Gastrocnemius medialis (tissue), 4 donors: ENCODE data around the gene KLK13.

ENCODE experiments used
- POLR2A ChIP-seq, 2 donors: fragments of 450-650 bp; IDR thresholded peaks; one replicate each; pipeline ENCODE4 v1.6.1; 2017; ENCODE audit warnings: antibody characterized with exemption in 2 of 2, mild to moderate bottlenecking in 2 of 2, moderate library complexity in 2 of 2
- TF ChIP-seq, protein P1 (sequence below), 5 experiments: fragments of 450-650 bp in 3 of 5; fragments of 200-600 bp in 2 of 5; sonication (generic) in 2 of 5; IDR thresholded peaks in 4 of 5; conservative IDR thresholded peaks in 1 of 5; 1 replicate in 4 of 5; 2 replicates in 1 of 5; pipeline ENCODE4 v1.5.1; 2016 to 2019; ENCODE audit warnings: antibody characterized with exemption in 5 of 5, mild to moderate bottlenecking in 3 of 5, moderate library complexity in 3 of 5

DNA sequence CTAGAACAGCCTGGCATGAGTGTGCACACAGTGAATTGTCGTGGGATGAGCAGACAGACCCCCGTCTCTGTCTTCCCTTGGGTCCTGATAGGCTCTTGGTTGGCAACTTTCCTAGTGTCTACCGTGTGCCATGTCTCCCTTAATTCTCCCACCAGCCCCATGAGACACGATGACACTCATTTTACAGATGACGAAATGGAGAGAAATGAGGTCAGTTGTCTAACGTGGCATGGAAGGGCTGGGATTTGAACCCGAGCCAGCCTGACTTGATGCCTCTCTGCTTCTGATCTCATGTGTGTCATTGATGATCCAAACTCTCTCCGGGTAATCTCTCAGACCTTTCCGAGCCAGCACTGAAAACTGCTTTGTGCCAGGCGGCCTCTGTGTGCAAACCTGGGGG is 26.2 kb upstream of the KLK13 start:
- TF ChIP-seq, protein P1, sequence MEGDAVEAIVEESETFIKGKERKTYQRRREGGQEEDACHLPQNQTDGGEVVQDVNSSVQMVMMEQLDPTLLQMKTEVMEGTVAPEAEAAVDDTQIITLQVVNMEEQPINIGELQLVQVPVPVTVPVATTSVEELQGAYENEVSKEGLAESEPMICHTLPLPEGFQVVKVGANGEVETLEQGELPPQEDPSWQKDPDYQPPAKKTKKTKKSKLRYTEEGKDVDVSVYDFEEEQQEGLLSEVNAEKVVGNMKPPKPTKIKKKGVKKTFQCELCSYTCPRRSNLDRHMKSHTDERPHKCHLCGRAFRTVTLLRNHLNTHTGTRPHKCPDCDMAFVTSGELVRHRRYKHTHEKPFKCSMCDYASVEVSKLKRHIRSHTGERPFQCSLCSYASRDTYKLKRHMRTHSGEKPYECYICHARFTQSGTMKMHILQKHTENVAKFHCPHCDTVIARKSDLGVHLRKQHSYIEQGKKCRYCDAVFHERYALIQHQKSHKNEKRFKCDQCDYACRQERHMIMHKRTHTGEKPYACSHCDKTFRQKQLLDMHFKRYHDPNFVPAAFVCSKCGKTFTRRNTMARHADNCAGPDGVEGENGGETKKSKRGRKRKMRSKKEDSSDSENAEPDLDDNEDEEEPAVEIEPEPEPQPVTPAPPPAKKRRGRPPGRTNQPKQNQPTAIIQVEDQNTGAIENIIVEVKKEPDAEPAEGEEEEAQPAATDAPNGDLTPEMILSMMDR (IDR thresholded peaks at IDR 0.05 in 4 of 5, conservative IDR thresholded peaks at IDR 0.05 in 1 of 5): no peak
- no peak for TF ChIP-seq POLR2A (IDR thresholded peaks at IDR 0.05)
